Measurements from ENCODE around the gene EYA4.

Gene EYA4

GRCh38 chr6:133275213-133275612 is 34.1 kb downstream of the EYA4 start:
- no peaks in the 10 kb centered on the region for H3K36me3 ChIP-seq (ENCODE audit: low read length)
- no peaks in the 10 kb centered on the region for H3K9me2 ChIP-seq (replicated peaks; ENCODE audit: insufficient read depth, low read length)
- H3K4me3 ChIP-seq (ENCODE audit: insufficient read depth, low read length, poor library complexity, severe bottlenecking): no peak overlapping the region
- H2AFZ ChIP-seq (ENCODE audit: low read depth, low read length, severe bottlenecking): no peak overlapping the region
- TF ChIP-seq EZH2phosphoT487 (conservative IDR thresholded peaks at IDR 0.05; ENCODE audit: low read length): no peak
- TF ChIP-seq CTCF (IDR thresholded peaks at IDR 0.05; ENCODE audit: insufficient read depth, low read length, poor library complexity, severe bottlenecking): no peak
- no peak overlapping the region for H3K27ac ChIP-seq (ENCODE audit: low read depth, low read length)
- H3F3A ChIP-seq (ENCODE audit: insufficient read depth): no peaks in the 10 kb centered on the region
- H3K9me3 ChIP-seq (ENCODE audit: insufficient read depth, low read length): no peaks in the 10 kb centered on the region
- H3K79me2 ChIP-seq (ENCODE audit: insufficient read depth, low read length): no peaks in the 10 kb centered on the region
- H3K9ac ChIP-seq (ENCODE audit: low read length): no peak overlapping the region
- no peak overlapping the region for H3K4me2 ChIP-seq (ENCODE audit: low read depth, low read length, poor library complexity, severe bottlenecking)
- no peaks in the 10 kb centered on the region for H3K27me3 ChIP-seq (ENCODE audit: low read length)
- no peaks in the 10 kb centered on the region for H4K20me1 ChIP-seq (ENCODE audit: low read depth, low read length)

GRCh38 chr6:133277228-133277899 is 36.2 kb downstream of the EYA4 start:
- Histone ChIP-seq H3K27ac (ENCODE audit: low read depth, low read length) (no peak overlapping the region), H3K36me3 (ENCODE audit: low read length) (no peaks in the 10 kb centered on the region), H2AFZ (ENCODE audit: low read depth, low read length, severe bottlenecking) (no peak overlapping the region), H3K9ac (ENCODE audit: low read length) (no peak overlapping the region), H3K4me3 (ENCODE audit: insufficient read depth, low read length, poor library complexity, severe bottlenecking) (no peak overlapping the region), H3K9me3 (ENCODE audit: insufficient read depth, low read length) (no peaks in the 10 kb centered on the region), H4K20me1 (ENCODE audit: low read depth, low read length) (no peaks in the 10 kb centered on the region), H3K79me2 (ENCODE audit: insufficient read depth, low read length) (no peaks in the 10 kb centered on the region), H3F3A (ENCODE audit: insufficient read depth) (no peaks in the 10 kb centered on the region), H3K27me3 (ENCODE audit: low read length) (no peaks in the 10 kb centered on the region), H3K9me2 (replicated peaks; ENCODE audit: insufficient read depth, low read length) (no peaks in the 10 kb centered on the region), H3K4me2 (ENCODE audit: low read depth, low read length, poor library complexity, severe bottlenecking) (no peak overlapping the region)
- TF ChIP-seq EZH2phosphoT487 (conservative IDR thresholded peaks at IDR 0.05; ENCODE audit: low read length): no peak
- no peak for TF ChIP-seq CTCF (IDR thresholded peaks at IDR 0.05; ENCODE audit: insufficient read depth, low read length, poor library complexity, severe bottlenecking)

GRCh38 chr6:133277900-133278545 is 36.9 kb downstream of the EYA4 start:
- Histone ChIP-seq H2AFZ (ENCODE audit: low read depth, low read length, severe bottlenecking) (no peak overlapping the region), H4K20me1 (ENCODE audit: low read depth, low read length) (no peaks in the 10 kb centered on the region), H3K79me2 (ENCODE audit: insufficient read depth, low read length) (no peaks in the 10 kb centered on the region), H3F3A (ENCODE audit: insufficient read depth) (no peaks in the 10 kb centered on the region), H3K9me3 (ENCODE audit: insufficient read depth, low read length) (no peaks in the 10 kb centered on the region), H3K9me2 (replicated peaks; ENCODE audit: insufficient read depth, low read length) (no peaks in the 10 kb centered on the region), H3K27me3 (ENCODE audit: low read length) (no peaks in the 10 kb centered on the region), H3K36me3 (ENCODE audit: low read length) (no peaks in the 10 kb centered on the region), H3K9ac (ENCODE audit: low read length) (no peak overlapping the region), H3K4me3 (ENCODE audit: insufficient read depth, low read length, poor library complexity, severe bottlenecking) (no peak overlapping the region), H3K4me2 (ENCODE audit: low read depth, low read length, poor library complexity, severe bottlenecking) (no peak overlapping the region), H3K27ac (ENCODE audit: low read depth, low read length) (no peak overlapping the region)
- TF ChIP-seq EZH2phosphoT487 (conservative IDR thresholded peaks at IDR 0.05; ENCODE audit: low read length): no peak
- TF ChIP-seq CTCF (IDR thresholded peaks at IDR 0.05; ENCODE audit: insufficient read depth, low read length, poor library complexity, severe bottlenecking): no peak

Data from SU-DHL-6 (cell line).